HEK293 (cell line): ENCODE results near the gene LACRT.

Experiments
- CTCF ChIA-PET: fragments of 350-600 bp; formaldehyde crosslinking; extraction: SDS; loops from one replicate; lab custom pipeline; 2021; ENCODE audit warnings: antibody characterized with exemption; lab: Yijun Ruan, JAX
- POLR2A ChIA-PET: fragments of 300-600 bp; formaldehyde crosslinking; extraction: SDS; loops from one replicate; lab custom pipeline; 2020; ENCODE audit warnings: antibody characterized with exemption, inconsistent platforms; lab: Yijun Ruan, JAX
- H3K27ac ChIP-seq: fragments of 200-500 bp; sonication (Bioruptor generic); 2 replicates; pipeline ENCODE4 v1.5.1; 2014; ENCODE audit warnings: low read depth, low read length, control low read depth, inconsistent platforms; ENCODE audit errors: extremely low read depth
- H3K36me3 ChIP-seq, 2 experiments: fragments of 200-500 bp in 1 of 2; sonication (Bioruptor generic) in 1 of 2; 1 replicate in 1 of 2; 2 replicates in 1 of 2; pipeline ENCODE4 v1.5.1; 2014 to 2017; ENCODE audit warnings: inconsistent platforms in 2 of 2, low read length in 2 of 2; ENCODE audit not compliant: control insufficient read depth in 2 of 2, insufficient read depth in 1 of 2
- H3K4me1 ChIP-seq: fragments of 200-500 bp; sonication (Bioruptor generic); 2 replicates; pipeline ENCODE4 v1.5.1; 2014; ENCODE audit warnings: mild to moderate bottlenecking, low read length, inconsistent platforms; ENCODE audit not compliant: control insufficient read depth, insufficient read depth
- H3K4me3 ChIP-seq: 2 replicates; pipeline ENCODE4 v1.5.1; 2011; ENCODE audit warnings: low read depth, mild to moderate bottlenecking, control low read depth, low read length, moderate library complexity
- H3K9me3 ChIP-seq: fragments of 200-500 bp; sonication (Bioruptor generic); 2 replicates; pipeline ENCODE4 v1.5.1; 2014; ENCODE audit warnings: low read depth, low read length, inconsistent platforms; ENCODE audit not compliant: control insufficient read depth, insufficient read depth
- GLI4 ChIP-seq: fragments of 450-650 bp; formaldehyde crosslinking; IDR thresholded peaks from 2 replicates; pipeline ENCODE4 v1.5.1; 2016; ENCODE audit warnings: missing biosample characterization, missing genetic modification characterization
- GLIS2 ChIP-seq: fragments of 450-650 bp; formaldehyde crosslinking; IDR thresholded peaks from 2 replicates; pipeline ENCODE4 v1.5.1; 2016; ENCODE audit warnings: missing biosample characterization, missing genetic modification characterization
- KLF1 ChIP-seq: fragments of 450-650 bp; formaldehyde crosslinking; IDR thresholded peaks from 2 replicates; pipeline ENCODE4 v1.5.1; 2016; ENCODE audit warnings: missing biosample characterization, missing genetic modification characterization
- MYNN ChIP-seq: fragments of 450-650 bp; formaldehyde crosslinking; IDR thresholded peaks from 2 replicates; pipeline ENCODE4 v1.5.1; 2016; ENCODE audit warnings: missing biosample characterization, missing genetic modification characterization, borderline replicate concordance
- SCRT2 ChIP-seq: fragments of 450-650 bp; formaldehyde crosslinking; IDR thresholded peaks from 2 replicates; pipeline ENCODE4 v1.5.1; 2016; ENCODE audit warnings: missing biosample characterization, missing genetic modification characterization
- SP2 ChIP-seq: fragments of 450-650 bp; formaldehyde crosslinking; IDR thresholded peaks from 2 replicates; pipeline ENCODE4 v1.5.1; 2016; ENCODE audit warnings: missing biosample characterization, missing genetic modification characterization
- ZFP37 ChIP-seq: fragments of 450-650 bp; formaldehyde crosslinking; IDR thresholded peaks from 2 replicates; pipeline ENCODE4 v1.5.1; 2016; ENCODE audit warnings: missing biosample characterization, missing genetic modification characterization
- ZNF10 ChIP-seq: fragments of 450-650 bp; formaldehyde crosslinking; IDR thresholded peaks from 2 replicates; pipeline ENCODE4 v1.5.1; 2017; ENCODE audit warnings: missing biosample characterization, missing genetic modification characterization
- ZNF148 ChIP-seq: fragments of 450-650 bp; formaldehyde crosslinking; IDR thresholded peaks from 2 replicates; pipeline ENCODE4 v1.5.0; 2017; ENCODE audit warnings: missing biosample characterization, missing genetic modification characterization, borderline replicate concordance
- ZNF16 ChIP-seq: fragments of 450-650 bp; formaldehyde crosslinking; IDR thresholded peaks from 2 replicates; pipeline ENCODE4 v1.5.1; 2016; ENCODE audit warnings: low read depth, missing biosample characterization, missing genetic modification characterization
- ZNF169 ChIP-seq: fragments of 450-650 bp; formaldehyde crosslinking; IDR thresholded peaks from 2 replicates; pipeline ENCODE4 v1.5.1; 2016; ENCODE audit warnings: missing biosample characterization, missing genetic modification characterization
- ZNF280D ChIP-seq: fragments of 450-650 bp; formaldehyde crosslinking; IDR thresholded peaks from 2 replicates; pipeline ENCODE4 v1.5.1; 2016; ENCODE audit warnings: missing biosample characterization, missing genetic modification characterization
- ZNF354C ChIP-seq: fragments of 450-650 bp; formaldehyde crosslinking; IDR thresholded peaks from 2 replicates; pipeline ENCODE4 v1.5.1; 2016; ENCODE audit warnings: missing biosample characterization, missing genetic modification characterization, low read depth, borderline replicate concordance
- ZNF398 ChIP-seq: fragments of 450-650 bp; formaldehyde crosslinking; IDR thresholded peaks from 2 replicates; pipeline ENCODE4 v1.5.1; 2017; ENCODE audit warnings: missing biosample characterization, missing genetic modification characterization
- ZNF416 ChIP-seq: fragments of 450-650 bp; formaldehyde crosslinking; IDR thresholded peaks from 2 replicates; pipeline ENCODE4 v1.5.1; 2016; ENCODE audit warnings: missing biosample characterization, missing genetic modification characterization
- ZNF433 ChIP-seq: fragments of 450-650 bp; formaldehyde crosslinking; IDR thresholded peaks from 2 replicates; pipeline ENCODE4 v1.5.1; 2016; ENCODE audit warnings: missing biosample characterization, missing genetic modification characterization, low read depth
- ZNF488 ChIP-seq: fragments of 450-650 bp; formaldehyde crosslinking; IDR thresholded peaks from 2 replicates; pipeline ENCODE4 v1.5.1; 2016; ENCODE audit warnings: missing biosample characterization, missing genetic modification characterization
- ZNF558 ChIP-seq: fragments of 450-650 bp; formaldehyde crosslinking; IDR thresholded peaks from 2 replicates; pipeline ENCODE4 v1.5.1; 2016; ENCODE audit warnings: missing biosample characterization, missing genetic modification characterization
- ZNF561 ChIP-seq: fragments of 450-650 bp; IDR thresholded peaks from 2 replicates; pipeline ENCODE4 v1.5.1; 2018; ENCODE audit warnings: missing biosample characterization, missing genetic modification characterization, borderline replicate concordance
- ZNF571 ChIP-seq: fragments of 450-650 bp; formaldehyde crosslinking; IDR thresholded peaks from 2 replicates; pipeline ENCODE4 v1.5.0; 2017; ENCODE audit warnings: missing biosample characterization, missing genetic modification characterization
- ZNF629 ChIP-seq: fragments of 450-650 bp; formaldehyde crosslinking; IDR thresholded peaks from 2 replicates; pipeline ENCODE4 v1.5.1; 2017; ENCODE audit warnings: missing biosample characterization, missing genetic modification characterization
- ZNF645 ChIP-seq: fragments of 450-650 bp; formaldehyde crosslinking; IDR thresholded peaks from 2 replicates; pipeline ENCODE4; 2016; ENCODE audit warnings: missing biosample characterization, missing genetic modification characterization
- ZNF707 ChIP-seq: fragments of 450-650 bp; formaldehyde crosslinking; IDR thresholded peaks from 2 replicates; pipeline ENCODE4 v1.5.1; 2016; ENCODE audit warnings: missing biosample characterization, missing genetic modification characterization
- ZXDB ChIP-seq: fragments of 450-650 bp; formaldehyde crosslinking; IDR thresholded peaks from 2 replicates; pipeline ENCODE4 v1.5.1; 2016; ENCODE audit warnings: missing biosample characterization, missing genetic modification characterization

LACRT gene

GRCh38 chr12:54678131-54678530 is 43.4 kb upstream of the LACRT start:
- H3K36me3 ChIP-seq: no peaks in the 10 kb centered on the region
- no peak overlapping the region for H3K27ac ChIP-seq
- ChIA-PET POLR2A (no interaction called here), CTCF (interaction anchor here (0.6 to 1.2 kb wide), 2 partner anchors 12 to 37 kb away, joined by 3 read pairs; no protein-coding TSS in a partner anchor)
- H3K4me1 ChIP-seq: no peaks in the 10 kb centered on the region
- no peaks in the 10 kb centered on the region for H3K9me3 ChIP-seq
- TF ChIP-seq ZNF16 (no peak), GLIS2 (tag by site-specific recombination) (no peak), ZNF433 (tag by site-specific recombination) (no peak), ZNF10 (tag by site-specific recombination) (no peak), ZNF558 (tag by site-specific recombination) (no peak), ZNF169 (tag by site-specific recombination) (no peak), ZNF488 (tag by site-specific recombination) (no peak), SCRT2 (tag by site-specific recombination) (no peak), ZNF398 (no peak), SP2 (tag by site-specific recombination) (no peak), ZNF561 (tag by site-specific recombination) (no peak), ZNF571 (tag by site-specific recombination) (no peak), ZNF280D (tag by site-specific recombination) (no peak), ZNF629 (tag by site-specific recombination) (no peak)
- H3K4me3 ChIP-seq: no peak overlapping the region

- H3K4me3 ChIP-seq: no peak overlapping the region
- POLR2A ChIA-PET: no interaction called here
- TF ChIP-seq ZFP37 (tag by site-specific recombination): no peak
- TF ChIP-seq KLF1 (tag by site-specific recombination): no peak
- no peak for TF ChIP-seq ZNF558 (tag by site-specific recombination)
- TF ChIP-seq GLI4 (tag by site-specific recombination): no peak
- TF ChIP-seq ZNF645: no peak
- no peak for TF ChIP-seq ZNF148
- TF ChIP-seq ZNF707 (tag by site-specific recombination): no peak
- no peak for TF ChIP-seq ZXDB (tag by site-specific recombination)
- TF ChIP-seq ZNF354C (tag by site-specific recombination): no peak
- TF ChIP-seq ZNF16: no peak
- TF ChIP-seq MYNN (tag by site-specific recombination): no peak
- TF ChIP-seq ZNF416 (tag by site-specific recombination): no peak
- TF ChIP-seq, all 188 proteins: peak for 0
- H3K27ac ChIP-seq: no peak overlapping the region
- H3K9me3 ChIP-seq: no peaks in the 10 kb centered on the region
- CTCF ChIA-PET: interaction anchor here (1.0 kb wide), 1 partner anchor 9 kb away, joined by 6 read pairs; no protein-coding TSS in a partner anchor
- no peaks in the 10 kb centered on the region for H3K36me3 ChIP-seq
- no peaks in the 10 kb centered on the region for H3K4me1 ChIP-seq
These were observed 33.2 kb upstream of the LACRT start for GRCh38 chr12:54667945-54668344.
